PC-9 (cell line): ENCODE measurements around the gene DISP3. TPM values are rescaled to one million over a fixed set of nuclear protein-coding genes. Genes with fewer than 3 reads are reported as not detected.

Source experiments
- BruUV-seq: library from RNA; stranded (reverse); fragments of 400-500 nt; replicated peaks from 2 replicates; lab custom pipeline; 2021; lab: Mats Ljungman, UMichigan
- CTCF ChIA-PET: fragments of 300-600 bp; sonication (Branson Sonifier 250); formaldehyde crosslinking; loops from one replicate; lab custom pipeline; 2022; ENCODE audit warnings: antibody characterized with exemption; lab: Charles Lee
- POLR2A ChIA-PET: fragments of 300-600 bp; sonication (Branson Sonifier 250); formaldehyde crosslinking; loops from one replicate; lab custom pipeline; 2022; ENCODE audit warnings: antibody characterized with exemption; ENCODE audit not compliant: unreplicated experiment; lab: Charles Lee
- DNase-seq, 2 experiments: peaks; one replicate each; pipeline versions ENCODE4 v3.0.0 to v3.0.0-alpha.2; 2015 to 2022; ENCODE audit warnings: mixed read lengths in 1 of 2
- H2AFZ ChIP-seq: fragments of 200-600 bp; sonication (generic); 2 replicates; pipeline ENCODE4 v1.8.1; 2017; ENCODE audit warnings: antibody characterized with exemption
- H3F3A ChIP-seq: fragments of 200-600 bp; sonication (generic); 2 replicates; pipeline ENCODE4 v1.8.1; 2017; ENCODE audit warnings: antibody characterized with exemption, mild to moderate bottlenecking, low read depth; ENCODE audit not compliant: insufficient read depth
- H3K27ac ChIP-seq: fragments of 200-600 bp; sonication (generic); 2 replicates; pipeline ENCODE4 v1.6.1; 2016; ENCODE audit warnings: mixed run types
- H3K27me3 ChIP-seq: fragments of 200-600 bp; sonication (generic); 2 replicates; pipeline ENCODE4 v1.6.1; 2016; ENCODE audit warnings: low read depth, mixed run types; ENCODE audit not compliant: insufficient read depth
- H3K36me3 ChIP-seq: fragments of 200-600 bp; sonication (generic); 2 replicates; pipeline ENCODE4 v1.6.1; 2016; ENCODE audit warnings: low read depth, mixed run types
- H3K4me1 ChIP-seq: fragments of 200-600 bp; sonication (generic); replicated peaks from 2 replicates; pipeline ENCODE4 v1.6.1; 2016; ENCODE audit warnings: mixed run types; ENCODE audit not compliant: insufficient read depth
- H3K4me2 ChIP-seq: fragments of 200-600 bp; sonication (generic); 2 replicates; pipeline ENCODE4 v1.6.1; 2017; ENCODE audit warnings: mixed run types
- H3K4me3 ChIP-seq: fragments of 200-600 bp; sonication (generic); 2 replicates; pipeline ENCODE4 v1.6.1; 2016; ENCODE audit warnings: mixed run types
- H3K79me2 ChIP-seq: fragments of 200-600 bp; sonication (generic); 2 replicates; pipeline ENCODE4 v1.6.1; 2017; ENCODE audit warnings: low read depth, mixed run types
- H3K9me2 ChIP-seq: fragments of 200-600 bp; sonication (generic); 2 replicates; pipeline ENCODE4 v1.8.1; 2017; ENCODE audit warnings: mild to moderate bottlenecking; ENCODE audit not compliant: insufficient read depth
- H3K9me3 ChIP-seq: fragments of 200-600 bp; sonication (generic); 2 replicates; pipeline ENCODE4 v1.8.1; 2016; ENCODE audit warnings: low read depth; ENCODE audit not compliant: insufficient read depth
- H4K20me1 ChIP-seq: fragments of 200-600 bp; sonication (generic); 2 replicates; pipeline ENCODE4 v1.8.1; 2017; ENCODE audit not compliant: insufficient read depth
- EZH2 ChIP-seq: fragments of 200-600 bp; sonication (generic); IDR thresholded peaks from 2 replicates; pipeline ENCODE4 v1.8.0; 2017; ENCODE audit warnings: antibody characterized with exemption, low read depth
- intact Hi-C: fragments of 100-400 bp; cut with micrococcal nuclease; formaldehyde crosslinking; loops from one replicate; pipeline ENCODE4 v1.10.0; 2022; ENCODE audit not compliant: unreplicated experiment
- total RNA-seq: library from RNA; stranded (reverse); gene quantifications from 2 replicates; pipeline ENCODE4 v1.2.3, GENCODE V29; 2021
- TF ChIP-seq, protein P1 (sequence below): fragments of 200-600 bp; sonication (generic); conservative IDR thresholded peaks from 2 replicates; pipeline ENCODE4 v1.6.1; 2017; ENCODE audit warnings: mixed run types, antibody characterized with exemption, mild to moderate bottlenecking, moderate library complexity

Gene DISP3
- total RNA-seq, 1 experiment from 2014 or later: not detected

DNA sequence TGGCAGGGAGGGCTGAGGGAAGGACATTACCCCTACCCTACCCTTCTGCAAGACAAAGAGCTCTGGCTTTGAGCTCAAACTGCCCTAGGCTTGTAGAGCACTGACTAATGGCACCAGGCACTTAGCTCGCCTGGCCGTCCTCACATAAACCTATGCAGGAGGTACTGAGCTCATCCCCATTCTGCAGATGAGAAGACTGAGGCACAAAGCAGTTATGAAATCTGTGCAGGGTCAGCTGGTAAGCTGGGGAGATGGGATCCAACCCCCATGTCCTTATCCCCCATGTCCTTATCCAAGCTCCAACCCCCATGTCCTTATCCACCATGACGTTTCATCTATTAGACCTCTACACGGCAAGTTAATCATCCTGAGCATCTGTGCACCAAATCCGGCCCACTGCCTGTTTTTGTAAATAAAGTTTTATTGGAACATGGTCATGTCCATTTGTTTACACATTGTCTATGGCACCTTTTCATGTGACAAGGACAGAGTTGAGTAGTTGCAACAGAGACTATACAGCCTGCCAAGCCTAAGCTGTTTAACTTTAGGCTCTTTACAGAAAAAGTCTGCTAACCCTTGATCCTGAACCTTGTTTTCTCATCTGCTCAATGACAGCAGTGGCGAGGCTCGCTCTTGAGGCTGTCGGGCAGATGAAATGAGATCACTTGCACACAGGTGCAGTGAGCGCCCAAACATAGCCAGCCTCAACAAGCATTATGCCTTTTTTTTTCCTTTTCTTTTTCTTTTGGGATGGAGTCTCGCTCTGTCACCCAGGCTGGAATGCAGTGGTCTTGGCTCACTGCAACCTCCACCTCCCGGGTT lies 88.5 kb downstream of the DISP3 start:
- H3K36me3 ChIP-seq: no peaks in the 10 kb centered on the region
- no peaks in the 10 kb centered on the region for H4K20me1 ChIP-seq
- intact Hi-C loops: no loop called here
- no peak overlapping the region for H3K4me3 ChIP-seq
- no peak overlapping the region for H3K4me2 ChIP-seq
- peaks cover 79% of the 10 kb centered on the region for H3K27me3 ChIP-seq
- no peak overlapping the region for H2AFZ ChIP-seq
- no peaks in the 10 kb centered on the region for H3K4me1 ChIP-seq
- ChIA-PET POLR2A (no interaction called here), CTCF (no interaction called here)
- H3K27ac ChIP-seq: no peak overlapping the region
- H3K79me2 ChIP-seq: no peaks in the 10 kb centered on the region
- H3K9me3 ChIP-seq: no peaks in the 10 kb centered on the region
- no peaks in the 10 kb centered on the region for H3F3A ChIP-seq
- no TSS peak for BruUV-seq
- no peaks in the 10 kb centered on the region for H3K9me2 ChIP-seq
- TF ChIP-seq, protein P1, sequence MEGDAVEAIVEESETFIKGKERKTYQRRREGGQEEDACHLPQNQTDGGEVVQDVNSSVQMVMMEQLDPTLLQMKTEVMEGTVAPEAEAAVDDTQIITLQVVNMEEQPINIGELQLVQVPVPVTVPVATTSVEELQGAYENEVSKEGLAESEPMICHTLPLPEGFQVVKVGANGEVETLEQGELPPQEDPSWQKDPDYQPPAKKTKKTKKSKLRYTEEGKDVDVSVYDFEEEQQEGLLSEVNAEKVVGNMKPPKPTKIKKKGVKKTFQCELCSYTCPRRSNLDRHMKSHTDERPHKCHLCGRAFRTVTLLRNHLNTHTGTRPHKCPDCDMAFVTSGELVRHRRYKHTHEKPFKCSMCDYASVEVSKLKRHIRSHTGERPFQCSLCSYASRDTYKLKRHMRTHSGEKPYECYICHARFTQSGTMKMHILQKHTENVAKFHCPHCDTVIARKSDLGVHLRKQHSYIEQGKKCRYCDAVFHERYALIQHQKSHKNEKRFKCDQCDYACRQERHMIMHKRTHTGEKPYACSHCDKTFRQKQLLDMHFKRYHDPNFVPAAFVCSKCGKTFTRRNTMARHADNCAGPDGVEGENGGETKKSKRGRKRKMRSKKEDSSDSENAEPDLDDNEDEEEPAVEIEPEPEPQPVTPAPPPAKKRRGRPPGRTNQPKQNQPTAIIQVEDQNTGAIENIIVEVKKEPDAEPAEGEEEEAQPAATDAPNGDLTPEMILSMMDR: no peak
- TF ChIP-seq EZH2: no peak
- DNase-seq: no peak

DNA sequence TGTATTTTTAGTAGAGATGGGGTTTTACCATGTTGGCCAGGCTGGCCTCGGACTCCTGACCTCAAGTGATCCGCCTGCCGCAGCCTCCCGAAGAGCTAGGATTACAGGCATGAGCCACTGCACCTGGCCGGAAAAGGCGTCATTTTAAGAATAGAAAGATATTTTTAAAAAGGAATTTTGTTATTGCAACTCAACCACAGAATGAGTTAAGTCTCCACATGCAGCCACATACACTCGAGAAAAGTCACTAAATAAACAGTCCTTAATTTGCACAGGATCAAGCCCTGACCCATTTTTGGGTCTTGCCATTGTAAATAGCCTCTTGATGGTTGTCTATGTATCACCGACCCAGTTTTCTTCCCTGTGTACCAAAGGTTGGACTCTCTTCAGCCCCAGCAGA lies 89.7 kb downstream of the DISP3 start:
- H3K4me2 ChIP-seq: no peak overlapping the region
- H3K79me2 ChIP-seq: no peaks in the 10 kb centered on the region
- no peaks in the 10 kb centered on the region for H3K9me2 ChIP-seq
- H3K36me3 ChIP-seq: no peaks in the 10 kb centered on the region
- POLR2A ChIA-PET: no interaction called here
- no peak overlapping the region for H3K4me3 ChIP-seq
- H3K9me3 ChIP-seq: no peaks in the 10 kb centered on the region
- H2AFZ ChIP-seq: no peak overlapping the region
- CTCF ChIA-PET: no interaction called here
- H4K20me1 ChIP-seq: no peaks in the 10 kb centered on the region
- no peaks in the 10 kb centered on the region for H3K4me1 ChIP-seq
- no peak for DNase-seq
- no TSS peak for BruUV-seq
- no peak overlapping the region for H3K27ac ChIP-seq
- H3K27me3 ChIP-seq: peaks cover 79% of the 10 kb centered on the region
- TF ChIP-seq EZH2: no peak
- TF ChIP-seq, protein P1: no peak
- intact Hi-C loops: no loop called here
- H3F3A ChIP-seq: no peaks in the 10 kb centered on the region

DNA sequence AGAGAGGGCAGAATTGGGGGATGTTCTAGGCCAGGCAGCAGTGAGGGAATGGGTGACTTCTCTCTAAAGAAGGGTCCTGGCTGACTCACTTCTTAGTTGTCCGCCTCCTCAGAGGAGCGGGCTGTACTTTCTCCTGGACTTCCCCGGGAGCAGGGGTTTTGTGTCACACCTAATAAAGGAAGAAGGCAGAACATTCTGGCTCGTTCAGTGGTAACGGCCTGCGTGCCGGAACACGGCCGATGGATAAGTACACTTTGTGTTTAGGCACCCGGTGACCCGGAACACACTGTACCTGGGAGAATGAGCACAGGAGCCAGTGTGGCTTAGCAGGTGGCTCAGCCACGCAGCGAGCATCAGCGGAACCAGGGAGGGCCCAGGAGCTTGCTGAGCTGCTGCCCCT lies 90.6 kb downstream of the DISP3 start:
- Histone ChIP-seq H3K9me3 (no peaks in the 10 kb centered on the region), H3K4me3 (no peak overlapping the region), H3K4me1 (no peaks in the 10 kb centered on the region), H3K27ac (no peak overlapping the region), H3K27me3 (peaks cover 83% of the 10 kb centered on the region), H3K79me2 (no peaks in the 10 kb centered on the region), H3K36me3 (no peaks in the 10 kb centered on the region), H3K4me2 (no peak overlapping the region), H3F3A (no peaks in the 10 kb centered on the region), H2AFZ (no peak overlapping the region), H4K20me1 (no peaks in the 10 kb centered on the region), H3K9me2 (no peaks in the 10 kb centered on the region)
- no TSS peak for BruUV-seq
- no peak for DNase-seq
- intact Hi-C loops: no loop called here
- TF ChIP-seq, protein P1: no peak
- no peak for TF ChIP-seq EZH2
- CTCF ChIA-PET: no interaction called here
- POLR2A ChIA-PET: no interaction called here
